Osteoblast (primary cell): ENCODE measurements around the gene GRK1. TPM values are rescaled to one million over a fixed set of nuclear protein-coding genes. Genes with fewer than 3 reads are reported as not detected.
A peak's percentile ranks its signal among the peaks of the same experiment; 100 is the strongest.

Experiments
- DNase-seq: peaks from one replicate; pipeline ENCODE4 v3.0.0; 2011; ENCODE audit warnings: low spot score, mixed read lengths; ENCODE audit not compliant: insufficient read length; ENCODE audit errors: missing footprints
- H2AFZ ChIP-seq: 2 replicates; pipeline ENCODE4 v1.6.0; 2011; ENCODE audit warnings: mild to moderate bottlenecking, low read length
- H3K27ac ChIP-seq: 2 replicates; pipeline ENCODE4 v1.5.1; 2011; ENCODE audit warnings: mild to moderate bottlenecking, low read depth, low read length, moderate library complexity
- H3K27me3 ChIP-seq: 2 replicates; pipeline ENCODE4 v1.6.0; 2012; ENCODE audit warnings: mild to moderate bottlenecking, control low read depth, inconsistent platforms, low read length, moderate library complexity; ENCODE audit not compliant: insufficient read depth
- H3K36me3 ChIP-seq: 2 replicates; pipeline ENCODE4 v1.5.1; 2011; ENCODE audit warnings: mild to moderate bottlenecking, low read length, control low read depth, moderate library complexity; ENCODE audit not compliant: insufficient read depth
- H3K4me1 ChIP-seq: 2 replicates; pipeline ENCODE4 v1.5.1; 2011; ENCODE audit warnings: mild to moderate bottlenecking, low read length, control low read depth, moderate library complexity; ENCODE audit not compliant: insufficient read depth
- H3K4me2 ChIP-seq: 2 replicates; pipeline ENCODE4 v1.6.0; 2011; ENCODE audit warnings: mild to moderate bottlenecking, low read length; ENCODE audit not compliant: insufficient read depth
- H3K4me3 ChIP-seq: fragments of 200-600 bp; sonication (generic); 3 replicates; pipeline ENCODE4 v1.5.1; 2012; ENCODE audit warnings: mild to moderate bottlenecking, low read length, inconsistent platforms; ENCODE audit not compliant: insufficient read depth
- H3K79me2 ChIP-seq: 2 replicates; pipeline ENCODE4 v1.6.0; 2012; ENCODE audit warnings: mild to moderate bottlenecking, low read length, control low read depth, inconsistent platforms; ENCODE audit not compliant: insufficient read depth
- H3K9me3 ChIP-seq: 2 replicates; pipeline ENCODE4 v1.5.1; 2011; ENCODE audit warnings: low read depth, low read length, control low read depth
- H4K20me1 ChIP-seq: 2 replicates; pipeline ENCODE4 v1.6.0; 2012; ENCODE audit warnings: mild to moderate bottlenecking, low read length, control low read depth; ENCODE audit not compliant: insufficient read depth
- CTCF ChIP-seq: IDR thresholded peaks from 2 replicates; pipeline ENCODE4 v1.5.1; 2011; ENCODE audit warnings: mild to moderate bottlenecking, low read depth, low read length, moderate library complexity; ENCODE audit errors: extremely low read depth
- total RNA-seq: library from RNA; depleted of rRNA; stranded (reverse); fragments of >200 nt; gene quantifications from 2 replicates; pipeline ENCODE4 v1.2.3, GENCODE V29; 2012

GRK1 gene
- total RNA-seq, 1 donor: not detected

GRCh38 chr13:113765564-113765910 lies 98.5 kb downstream of the GRK1 start:
- H4K20me1 ChIP-seq: peaks cover 2% of the 10 kb centered on the region
- no peak overlapping the region for H3K27ac ChIP-seq
- no peak overlapping the region for H2AFZ ChIP-seq
- no peak overlapping the region for H3K4me3 ChIP-seq
- H3K4me1 ChIP-seq: no peaks in the 10 kb centered on the region
- H3K27me3 ChIP-seq: peaks cover 24% of the 10 kb centered on the region
- no peak overlapping the region for H3K4me2 ChIP-seq
- no peaks in the 10 kb centered on the region for H3K79me2 ChIP-seq
- H3K9me3 ChIP-seq: no peaks in the 10 kb centered on the region
- no peaks in the 10 kb centered on the region for H3K36me3 ChIP-seq
- peak; percentile 51 for DNase-seq
- TF ChIP-seq CTCF: no peak

DNA sequence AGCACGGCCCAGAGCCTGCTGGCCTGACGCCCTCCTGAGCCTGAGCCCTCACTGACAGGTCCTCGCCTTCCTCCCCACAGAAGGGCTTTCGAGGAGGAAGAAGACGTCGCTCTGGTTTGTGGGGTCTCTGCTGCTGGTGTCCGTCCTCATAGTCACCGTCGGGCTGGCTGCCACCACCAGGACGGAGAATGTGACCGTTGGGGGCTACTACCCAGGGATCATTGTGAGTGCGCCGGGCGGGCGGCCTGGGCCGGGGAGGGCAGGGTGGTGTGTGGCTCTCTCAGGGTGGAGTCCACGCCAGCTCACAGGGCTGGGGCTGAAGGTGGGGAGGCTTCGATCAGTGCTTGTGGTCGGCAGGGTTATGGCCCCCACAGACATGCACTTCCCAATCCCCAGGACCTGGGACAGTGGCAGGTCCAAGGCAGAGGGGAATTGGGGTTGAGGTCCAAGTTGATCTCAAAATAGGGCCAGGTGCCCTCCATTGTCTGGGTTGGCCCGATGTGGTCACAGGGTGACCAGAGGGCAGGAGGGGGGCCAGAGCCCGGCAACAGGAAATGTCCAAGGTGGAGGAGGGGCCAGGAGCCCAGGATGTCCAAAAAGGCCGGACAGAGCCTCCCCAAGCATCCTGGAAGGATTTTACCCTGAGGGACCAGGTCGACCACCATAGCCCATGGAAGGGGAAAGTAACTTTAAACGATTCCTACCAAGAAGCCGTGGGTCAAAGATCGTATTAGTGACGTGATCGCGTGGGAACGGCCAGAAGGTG lies 99.2 kb downstream of the GRK1 start:
- Histone ChIP-seq H3K27me3 (peaks cover 19% of the 10 kb centered on the region), H3K27ac (no peak overlapping the region), H4K20me1 (peaks cover 2% of the 10 kb centered on the region), H3K4me2 (no peak overlapping the region), H3K9me3 (no peaks in the 10 kb centered on the region), H3K36me3 (no peaks in the 10 kb centered on the region), H3K79me2 (no peaks in the 10 kb centered on the region), H2AFZ (no peak overlapping the region), H3K4me3 (no peak overlapping the region), H3K4me1 (no peaks in the 10 kb centered on the region)
- DNase-seq: peak; percentile 48
- no peak for TF ChIP-seq CTCF

- H3K4me2 ChIP-seq: no peak overlapping the region
- TF ChIP-seq CTCF: no peak
- no peaks in the 10 kb centered on the region for H3K4me1 ChIP-seq
- peaks cover 2% of the 10 kb centered on the region for H4K20me1 ChIP-seq
- H3K9me3 ChIP-seq: peaks cover 4% of the 10 kb centered on the region
- no peaks in the 10 kb centered on the region for H3K79me2 ChIP-seq
- H2AFZ ChIP-seq: no peak overlapping the region
- no peak for DNase-seq
- no peaks in the 10 kb centered on the region for H3K36me3 ChIP-seq
- H3K4me3 ChIP-seq: no peak overlapping the region
- H3K27me3 ChIP-seq: peaks cover 9% of the 10 kb centered on the region
- no peak overlapping the region for H3K27ac ChIP-seq
Measured at GRCh38 chr13:113767366-113767765, 100.3 kb downstream of the GRK1 start.

DNA sequence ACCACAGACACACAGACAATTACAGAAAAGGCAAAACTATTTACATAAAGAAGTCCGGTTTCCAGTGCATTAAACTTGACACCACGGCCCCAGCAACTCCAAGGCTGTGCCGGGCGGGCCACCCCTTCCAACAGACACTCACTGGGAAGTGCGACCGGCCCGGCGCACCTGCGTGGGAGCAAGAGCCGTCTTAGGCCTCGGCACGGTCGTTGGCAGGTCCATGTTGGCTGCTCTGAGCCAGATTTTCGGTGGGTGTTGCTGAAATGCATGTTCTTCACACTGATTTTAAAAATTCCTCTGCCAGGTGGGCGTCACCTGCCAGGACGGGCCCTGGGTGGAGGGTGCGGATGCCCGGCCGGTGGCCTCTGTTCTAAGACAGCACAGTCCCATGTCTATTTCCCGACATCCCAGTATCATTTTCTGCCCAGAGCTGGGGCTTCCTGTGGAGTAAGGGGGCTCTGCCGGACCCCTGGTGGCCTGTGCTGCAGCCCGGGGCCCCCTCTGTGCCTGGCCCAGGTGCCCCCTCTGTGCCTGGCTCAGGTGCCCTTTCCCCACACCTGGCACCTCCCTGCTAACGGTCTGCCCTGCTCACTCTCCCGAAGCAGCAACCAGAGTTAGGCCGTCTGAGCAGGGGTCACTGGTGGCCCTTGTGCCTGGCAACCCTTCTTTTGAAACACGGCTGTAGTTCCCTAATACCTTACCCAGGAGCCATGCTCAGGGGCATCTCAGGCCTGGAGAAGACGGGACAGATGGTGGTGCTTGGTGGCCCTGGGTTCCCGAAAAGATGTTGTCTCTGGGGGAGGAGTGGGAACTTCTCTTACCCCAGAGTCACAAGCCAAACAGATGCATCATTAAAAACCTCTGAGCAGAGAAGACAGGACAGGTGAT lies 101.2 kb downstream of the GRK1 start:
- Histone ChIP-seq H3K79me2 (no peaks in the 10 kb centered on the region), H4K20me1 (no peaks in the 10 kb centered on the region), H3K9me3 (peaks cover 4% of the 10 kb centered on the region), H2AFZ (no peak overlapping the region), H3K4me2 (no peak overlapping the region), H3K4me1 (no peaks in the 10 kb centered on the region), H3K36me3 (no peaks in the 10 kb centered on the region), H3K27ac (no peak overlapping the region), H3K4me3 (no peak overlapping the region), H3K27me3 (peaks cover 6% of the 10 kb centered on the region)
- TF ChIP-seq CTCF: no peak
- DNase-seq: peak; percentile 83
